ENCODE results near the gene MTMR3. TPM values are rescaled to one million over a fixed set of nuclear protein-coding genes. Genes with fewer than 3 reads are reported as not detected.

Gene MTMR3
- total RNA-seq, 4 donors from 2014 or later = 52.8 to 101 (median 69.1) TPM

GRCh38 chr22:30043161-30043560 is 160.2 kb downstream of the MTMR3 start:
- no peak overlapping the region for H3K27ac ChIP-seq
- no peak for DNase-seq
- TF ChIP-seq CTCF (IDR thresholded peaks at IDR 0.05) = no peak
- no peak for TF ChIP-seq POLR2A (IDR thresholded peaks at IDR 0.05)
- WGBS, 2 donors = 66 to 76% methylated on average over 4 of the region's 4 CpGs
- H3K27me3 ChIP-seq = no peaks in the 10 kb centered on the region
- no peaks in the 10 kb centered on the region for H3K9me3 ChIP-seq
- peaks cover 18 to 39% of the 10 kb centered on the region in 2 donors for H3K4me1 ChIP-seq
- no peaks in the 10 kb centered on the region for H3K36me3 ChIP-seq
- H3K4me3 ChIP-seq (replicated peaks in 1 of 3) = no peak overlapping the region
- intact Hi-C loops (cut with DNase I) = no loop called here

GRCh38 chr22:30044369-30044768 is 161.4 kb downstream of the MTMR3 start:
- peaks cover 17 to 31% of the 10 kb centered on the region in 2 donors for H3K4me1 ChIP-seq
- intact Hi-C loops (cut with DNase I) = no loop called here
- H3K9me3 ChIP-seq = no peaks in the 10 kb centered on the region
- peak overlapping the region in 2 of 3 donors; percentile 38 to 81 for H3K27ac ChIP-seq
- H3K36me3 ChIP-seq = no peaks in the 10 kb centered on the region
- TF ChIP-seq CTCF (IDR thresholded peaks at IDR 0.05) (no peak), POLR2A (IDR thresholded peaks at IDR 0.05) (no peak)
- peak; percentile 57 to 61 for DNase-seq
- H3K27me3 ChIP-seq = no peaks in the 10 kb centered on the region
- WGBS, 2 donors = 32 to 33% methylated on average over 3 of the region's 3 CpGs
- H3K4me3 ChIP-seq (replicated peaks in 1 of 3) = no peak overlapping the region

- no peaks in the 10 kb centered on the region for H3K9me3 ChIP-seq
- WGBS, 2 donors = 90 to 91% methylated on average over 4 of the region's 4 CpGs
- no peak overlapping the region for H3K4me3 ChIP-seq (replicated peaks in 1 of 3)
- TF ChIP-seq POLR2A (IDR thresholded peaks at IDR 0.05) (no peak), CTCF (IDR thresholded peaks at IDR 0.05) (no peak)
- no peaks in the 10 kb centered on the region for H3K27me3 ChIP-seq
- H3K27ac ChIP-seq = peak overlapping the region in 2 of 3 donors; percentile 27 to 81
- H3K4me1 ChIP-seq = peaks cover 17 to 31% of the 10 kb centered on the region in 2 donors
- intact Hi-C loops (cut with DNase I) = no loop called here
- H3K36me3 ChIP-seq = no peaks in the 10 kb centered on the region
- no peak for DNase-seq
Observed at GRCh38 chr22:30044881-30045493, 162.0 kb downstream of the MTMR3 start.

- Histone ChIP-seq H3K4me1 (peaks cover 17 to 31% of the 10 kb centered on the region in 2 donors), H3K4me3 (replicated peaks in 1 of 3) (no peak overlapping the region), H3K36me3 (no peaks in the 10 kb centered on the region), H3K27ac (peak overlapping the region in 2 of 3 donors; percentile 27 to 81), H3K27me3 (no peaks in the 10 kb centered on the region), H3K9me3 (no peaks in the 10 kb centered on the region)
- TF ChIP-seq POLR2A (IDR thresholded peaks at IDR 0.05) = no peak
- no peak for TF ChIP-seq CTCF (IDR thresholded peaks at IDR 0.05)
- 73 to 82% methylated on average over 3 to 4 of the region's 4 CpGs for WGBS, 2 donors
- no peak for DNase-seq
- intact Hi-C loops (cut with DNase I) = no loop called here
Observed at GRCh38 chr22:30045494-30045887, 162.5 kb downstream of the MTMR3 start.

- no peaks in the 10 kb centered on the region for H3K36me3 ChIP-seq
- H3K4me3 ChIP-seq (replicated peaks in 1 of 3) = no peak overlapping the region
- intact Hi-C loops (cut with DNase I) = no loop called here
- no peak overlapping the region for H3K27ac ChIP-seq
- no peaks in the 10 kb centered on the region for H3K9me3 ChIP-seq
- H3K4me1 ChIP-seq = peaks cover 17 to 31% of the 10 kb centered on the region in 2 donors
- WGBS, 2 donors = 93% methylated on average over 20 to 21 of the region's 21 CpGs
- no peaks in the 10 kb centered on the region for H3K27me3 ChIP-seq
- TF ChIP-seq POLR2A (IDR thresholded peaks at IDR 0.05) (no peak), CTCF (IDR thresholded peaks at IDR 0.05) (no peak)
- no peak for DNase-seq
Observed at GRCh38 chr22:30045901-30046715, 163.1 kb downstream of the MTMR3 start.
